Sigmoid colon (tissue), 7 donors: ENCODE data around the gene DPH3. TPM values are rescaled to one million over a fixed set of nuclear protein-coding genes. Genes with fewer than 3 reads are reported as not detected.

Source experiments
- DNase-seq: peaks from one replicate; pipeline ENCODE4 v3.0.0-alpha.2; 2019
- H3K27ac ChIP-seq, 4 donors: fragments of 200-600 bp; sonication (generic); one replicate each; pipeline ENCODE4 v1.5.1; 2016 to 2019; ENCODE audit warnings: mild to moderate bottlenecking in 1 of 4
- H3K27me3 ChIP-seq, 3 donors: fragments of 200-600 bp; sonication (generic); one replicate each; pipeline ENCODE4 v1.5.1; 2019; ENCODE audit warnings: mild to moderate bottlenecking in 1 of 3
- H3K36me3 ChIP-seq, 4 donors: fragments of 200-600 bp; sonication (generic); one replicate each; pipeline ENCODE4 v1.5.1; 2016 to 2019
- H3K4me1 ChIP-seq, 4 donors: fragments of 200-600 bp; sonication (generic); one replicate each; pipeline ENCODE4 v1.5.1; 2017 to 2019
- H3K4me3 ChIP-seq, 4 donors: fragments of 200-600 bp; sonication (generic); one replicate each; pipeline ENCODE4 v1.5.1; 2017 to 2019; ENCODE audit warnings: mild to moderate bottlenecking in 2 of 4, moderate library complexity in 1 of 4
- H3K9me3 ChIP-seq, 4 donors: fragments of 200-600 bp in 3 of 4; sonication (generic) in 3 of 4; one replicate each; pipeline versions ENCODE4 v1.5.1 to v1.6.1; 2013 to 2019
- EP300 ChIP-seq, 4 donors: sonication (generic); formaldehyde crosslinking; IDR thresholded peaks; one replicate each; pipeline ENCODE4 v1.6.1; 2017; ENCODE audit warnings: antibody characterized with exemption in 4 of 4
- POLR2A ChIP-seq, 2 donors: fragments of 450-650 bp; IDR thresholded peaks; one replicate each; pipeline ENCODE4 v1.6.1; 2016; ENCODE audit warnings: antibody characterized with exemption in 2 of 2, mild to moderate bottlenecking in 2 of 2, moderate library complexity in 2 of 2
- POLR2AphosphoS5 ChIP-seq, 4 donors: sonication (generic); formaldehyde crosslinking; IDR thresholded peaks; one replicate each; pipeline ENCODE4 v1.6.1; 2017; ENCODE audit warnings: antibody characterized with exemption in 4 of 4
- WGBS, 2 donors: extraction: QIAGEN DNeasy Blood & Tissue Kit; methylation state at CpG; one replicate each; pipeline ENCODE4 v1.1.7; 2013; 5-methylcytosine and 5-hydroxymethylcytosine counted together
- intact Hi-C: fragments of 100-400 bp; cut with DNase I; formaldehyde crosslinking; loops from one replicate; pipeline ENCODE4 v1.15.1; 2023
- polyA plus RNA-seq, 3 donors: library from polyadenylated mRNA; stranded (reverse); fragments of 200-250 nt; gene quantifications; one replicate each; pipeline ENCODE4 v1.2.3, GENCODE V29; 2013
- total RNA-seq, 4 donors: library from RNA; depleted of rRNA; stranded (reverse); fragments of >200 nt; gene quantifications; one replicate each; pipeline ENCODE4 v1.1.0, GENCODE V29; 2016
- TF ChIP-seq, protein P1 (sequence below), 4 experiments: fragments of 450-650 bp in 3 of 4; fragments of 200-600 bp in 1 of 4; IDR thresholded peaks; one replicate each; pipeline ENCODE4 v1.5.1; 2016 to 2019; ENCODE audit warnings: antibody characterized with exemption in 4 of 4, mild to moderate bottlenecking in 3 of 4, moderate library complexity in 2 of 4
- donor health status: healthy with polysubstance abuse.
- donor health status: Bipolar disorder and iron deficiency.
- donor health status: healthy.

The DPH3 gene
- total and polyA plus RNA-seq, 7 donors = 14.6 to 30.1 (median 24.3) TPM

DNA sequence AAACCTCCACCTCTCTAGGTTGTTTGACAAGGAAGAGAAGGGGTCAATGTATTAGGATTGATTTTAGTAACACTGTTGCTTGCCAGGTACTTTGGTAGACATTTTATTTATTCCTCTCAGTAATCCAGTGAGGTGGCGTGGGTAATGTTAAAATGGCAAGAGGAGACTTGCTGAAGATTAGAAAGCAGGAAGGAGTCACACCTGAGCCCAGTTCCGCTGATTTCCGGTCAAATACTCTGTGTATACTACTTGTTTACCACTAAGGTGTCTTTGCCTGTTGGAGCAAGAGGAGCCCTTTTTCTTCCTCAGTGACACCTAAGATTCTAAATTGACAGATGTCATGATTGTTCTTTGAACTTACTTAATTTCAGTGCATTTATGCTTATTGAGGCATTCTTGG lies 2.0 kb upstream of the DPH3 start:
- no peak for DNase-seq
- Histone ChIP-seq H3K4me3 (no peak overlapping the region), H3K4me1 (peaks cover 0 to 50% (median 25%) of the 10 kb centered on the region in 4 donors), H3K27ac (peak overlapping the region in 2 of 4 donors; percentile 24 to 93), H3K27me3 (no peaks in the 10 kb centered on the region), H3K9me3 (no peaks in the 10 kb centered on the region), H3K36me3 (peaks cover 0 to 20% (median 6%) of the 10 kb centered on the region in 4 donors)
- no peak for TF ChIP-seq POLR2AphosphoS5 (IDR thresholded peaks at IDR 0.05)
- TF ChIP-seq EP300 (IDR thresholded peaks at IDR 0.05) = no peak
- TF ChIP-seq, protein P1, sequence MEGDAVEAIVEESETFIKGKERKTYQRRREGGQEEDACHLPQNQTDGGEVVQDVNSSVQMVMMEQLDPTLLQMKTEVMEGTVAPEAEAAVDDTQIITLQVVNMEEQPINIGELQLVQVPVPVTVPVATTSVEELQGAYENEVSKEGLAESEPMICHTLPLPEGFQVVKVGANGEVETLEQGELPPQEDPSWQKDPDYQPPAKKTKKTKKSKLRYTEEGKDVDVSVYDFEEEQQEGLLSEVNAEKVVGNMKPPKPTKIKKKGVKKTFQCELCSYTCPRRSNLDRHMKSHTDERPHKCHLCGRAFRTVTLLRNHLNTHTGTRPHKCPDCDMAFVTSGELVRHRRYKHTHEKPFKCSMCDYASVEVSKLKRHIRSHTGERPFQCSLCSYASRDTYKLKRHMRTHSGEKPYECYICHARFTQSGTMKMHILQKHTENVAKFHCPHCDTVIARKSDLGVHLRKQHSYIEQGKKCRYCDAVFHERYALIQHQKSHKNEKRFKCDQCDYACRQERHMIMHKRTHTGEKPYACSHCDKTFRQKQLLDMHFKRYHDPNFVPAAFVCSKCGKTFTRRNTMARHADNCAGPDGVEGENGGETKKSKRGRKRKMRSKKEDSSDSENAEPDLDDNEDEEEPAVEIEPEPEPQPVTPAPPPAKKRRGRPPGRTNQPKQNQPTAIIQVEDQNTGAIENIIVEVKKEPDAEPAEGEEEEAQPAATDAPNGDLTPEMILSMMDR (IDR thresholded peaks at IDR 0.05) = no peak
- no peak for TF ChIP-seq POLR2A (IDR thresholded peaks at IDR 0.05)
- intact Hi-C loops = loop anchor here (10.0 kb wide), 1 partner anchor 662 kb away; the partner anchor contains the start of genes BTD and HACL1
- 58 to 84% methylated on average over 3 of the region's 3 CpGs for WGBS, 2 donors

DNA sequence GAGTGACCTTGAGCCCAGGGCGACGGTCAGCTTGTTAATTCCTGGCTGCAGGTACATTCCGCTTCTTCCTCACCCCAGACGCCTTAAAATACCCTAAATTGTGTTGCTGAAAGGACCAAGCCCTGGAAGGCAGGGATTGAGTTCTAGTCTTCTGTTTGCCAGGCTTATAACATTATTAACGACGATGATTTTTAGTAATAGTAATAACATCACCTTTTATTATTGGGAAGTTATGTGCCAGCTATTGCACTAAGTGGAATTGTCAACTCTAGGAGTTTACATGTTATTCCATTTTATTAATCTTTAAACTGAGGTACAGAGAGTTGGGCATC lies 678 bp upstream of the DPH3 start:
- 0 to 1% methylated on average over 6 of the region's 6 CpGs for WGBS, 2 donors
- intact Hi-C loops = loop anchor here (10.0 kb wide), 1 partner anchor 661 kb away; the partner anchor contains the start of genes BTD and HACL1
- no peak for DNase-seq
- Histone ChIP-seq H3K27ac (peak overlapping the region; percentile 90 to 94 (median 92)), H3K4me3 (peak overlapping the region; percentile 60 to 85 (median 77)), H3K9me3 (no peaks in the 10 kb centered on the region), H3K36me3 (peaks cover 0 to 13% (median under 1%) of the 10 kb centered on the region in 4 donors), H3K27me3 (no peaks in the 10 kb centered on the region), H3K4me1 (peaks cover 0 to 50% (median 25%) of the 10 kb centered on the region in 4 donors)
- TF ChIP-seq POLR2AphosphoS5 (IDR thresholded peaks at IDR 0.05) (no peak), POLR2A (IDR thresholded peaks at IDR 0.05) (no peak), EP300 (IDR thresholded peaks at IDR 0.05) (no peak)
- TF ChIP-seq, protein P1 (IDR thresholded peaks at IDR 0.05) = no peak

DNA sequence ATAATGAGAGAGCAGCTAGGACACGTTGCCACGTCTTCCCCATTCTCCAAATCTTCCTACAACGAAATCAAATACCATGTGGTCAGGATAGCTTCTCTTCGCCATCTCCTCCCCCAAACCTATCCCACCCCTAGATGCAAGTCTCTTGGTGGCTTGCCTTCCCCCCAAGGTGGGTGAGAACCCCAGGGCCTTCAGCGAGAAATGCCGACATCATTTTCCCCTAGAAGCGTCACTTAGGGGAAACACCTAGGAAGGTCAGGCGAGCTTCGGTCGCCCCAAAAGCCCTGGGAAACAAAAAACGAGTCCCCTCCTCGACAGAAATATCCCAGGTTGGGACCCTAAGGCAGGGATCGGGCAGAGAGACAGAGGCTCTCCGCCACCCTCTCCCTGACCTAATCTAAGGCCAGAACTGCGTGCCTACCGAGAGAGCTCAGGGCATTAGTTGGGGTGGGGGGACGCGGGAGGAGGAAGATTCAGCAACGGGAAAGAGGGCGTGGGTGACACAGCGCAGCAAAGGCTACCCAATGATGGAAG lies 502 bp downstream of the DPH3 start:
- Histone ChIP-seq H3K27ac (peak overlapping the region; percentile 90 to 94 (median 92)), H3K36me3 (peaks cover 0 to 23% (median 5%) of the 10 kb centered on the region in 4 donors), H3K9me3 (no peaks in the 10 kb centered on the region), H3K27me3 (no peaks in the 10 kb centered on the region), H3K4me1 (peaks cover 0 to 50% (median 25%) of the 10 kb centered on the region in 4 donors), H3K4me3 (peak overlapping the region; percentile 60 to 85 (median 77))
- TF ChIP-seq, protein P1 (IDR thresholded peaks at IDR 0.05) = no peak
- TF ChIP-seq POLR2A (IDR thresholded peaks at IDR 0.05) (no peak), EP300 (IDR thresholded peaks at IDR 0.05) (no peak), POLR2AphosphoS5 (IDR thresholded peaks at IDR 0.05) (no peak)
- intact Hi-C loops = loop anchor here (10.0 kb wide), 1 partner anchor 659 kb away; the partner anchor contains the start of genes BTD and HACL1
- no peak for DNase-seq
- WGBS, 2 donors = 1% methylated on average over 21 of the region's 21 CpGs

DNA sequence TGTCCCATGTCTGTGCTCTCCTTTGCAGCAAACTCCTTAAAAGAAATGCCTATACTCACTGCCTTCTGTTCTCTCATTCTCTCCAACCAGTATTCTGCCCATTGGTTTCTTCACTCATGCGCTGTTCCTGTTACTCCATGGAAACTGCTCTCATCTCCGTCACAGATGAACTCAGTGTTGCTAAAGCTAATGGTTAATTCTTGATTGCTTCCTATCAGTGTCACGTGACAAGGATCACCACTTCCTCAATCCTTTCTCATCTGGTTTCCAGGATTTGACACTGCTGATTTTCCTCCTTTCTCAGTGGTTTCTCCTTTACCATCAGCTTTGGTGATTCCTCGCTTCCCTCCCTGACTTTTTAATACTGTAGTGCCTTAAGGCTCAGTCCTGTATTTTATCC lies 2.6 kb downstream of the DPH3 start:
- intact Hi-C loops = loop anchor here (10.0 kb wide), 1 partner anchor 657 kb away; the partner anchor contains the start of genes BTD and HACL1
- no peak overlapping the region for H3K27ac ChIP-seq
- 72 to 75% methylated on average over 4 of the region's 4 CpGs for WGBS, 2 donors

More for the DNA sequence above, 2.6 kb downstream of the DPH3 start:
- Histone ChIP-seq H3K4me3 (no peak overlapping the region), H3K27me3 (no peaks in the 10 kb centered on the region), H3K4me1 (peaks cover 0 to 42% (median 25%) of the 10 kb centered on the region in 4 donors), H3K36me3 (peaks cover 0 to 32% (median 6%) of the 10 kb centered on the region in 4 donors), H3K9me3 (no peaks in the 10 kb centered on the region)
- DNase-seq = no peak
- TF ChIP-seq EP300 (IDR thresholded peaks at IDR 0.05) (no peak), POLR2AphosphoS5 (IDR thresholded peaks at IDR 0.05) (no peak), POLR2A (IDR thresholded peaks at IDR 0.05) (no peak)
- TF ChIP-seq, protein P1 (IDR thresholded peaks at IDR 0.05) = no peak
